ENCODE results near the gene PHOSPHO2. TPM values are rescaled to one million over a fixed set of nuclear protein-coding genes. Genes with fewer than 3 reads are reported as not detected.
A peak's percentile ranks its signal among the peaks of the same experiment; 100 is the strongest.
"Not testable (repeated sequence)": the region's sequence is repeated elsewhere in the genome, so short reads cannot be mapped to it uniquely, and the experiment has no call there.

Gene PHOSPHO2
- total RNA-seq, 1 donor from 2014 or later, result 3.3 TPM

DNA sequence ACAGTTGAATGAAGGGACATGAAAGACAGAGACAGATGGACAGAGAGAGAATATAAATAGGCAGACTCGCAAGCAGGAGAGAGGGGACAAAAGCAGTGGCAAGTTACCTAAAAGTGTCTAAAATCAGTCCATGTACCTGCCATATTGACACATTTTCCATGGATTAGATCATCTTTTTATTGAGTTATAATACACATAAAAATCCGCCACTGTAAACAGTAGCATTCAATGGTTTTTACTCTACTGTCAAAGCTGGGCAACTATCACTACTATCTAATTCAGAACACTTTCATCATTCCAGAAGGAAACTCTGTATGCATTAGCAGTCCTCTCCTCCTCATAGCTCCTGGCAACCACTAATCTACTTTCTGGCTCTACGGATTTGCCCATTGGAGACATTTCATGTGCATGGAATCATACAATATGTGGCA is 10.1 kb upstream of the PHOSPHO2 start:
- no peak for DNase-seq (ENCODE audit: low read depth)
- Histone ChIP-seq H3K4me3 (ENCODE audit: low read depth, low read length) (no peak overlapping the region), H3K36me3 (ENCODE audit: control insufficient read depth, insufficient read depth, low read length) (no peaks in the 10 kb centered on the region), H3K27me3 (ENCODE audit: control insufficient read depth, insufficient read depth, low read length) (no peaks in the 10 kb centered on the region)
- TF ChIP-seq, protein P1, sequence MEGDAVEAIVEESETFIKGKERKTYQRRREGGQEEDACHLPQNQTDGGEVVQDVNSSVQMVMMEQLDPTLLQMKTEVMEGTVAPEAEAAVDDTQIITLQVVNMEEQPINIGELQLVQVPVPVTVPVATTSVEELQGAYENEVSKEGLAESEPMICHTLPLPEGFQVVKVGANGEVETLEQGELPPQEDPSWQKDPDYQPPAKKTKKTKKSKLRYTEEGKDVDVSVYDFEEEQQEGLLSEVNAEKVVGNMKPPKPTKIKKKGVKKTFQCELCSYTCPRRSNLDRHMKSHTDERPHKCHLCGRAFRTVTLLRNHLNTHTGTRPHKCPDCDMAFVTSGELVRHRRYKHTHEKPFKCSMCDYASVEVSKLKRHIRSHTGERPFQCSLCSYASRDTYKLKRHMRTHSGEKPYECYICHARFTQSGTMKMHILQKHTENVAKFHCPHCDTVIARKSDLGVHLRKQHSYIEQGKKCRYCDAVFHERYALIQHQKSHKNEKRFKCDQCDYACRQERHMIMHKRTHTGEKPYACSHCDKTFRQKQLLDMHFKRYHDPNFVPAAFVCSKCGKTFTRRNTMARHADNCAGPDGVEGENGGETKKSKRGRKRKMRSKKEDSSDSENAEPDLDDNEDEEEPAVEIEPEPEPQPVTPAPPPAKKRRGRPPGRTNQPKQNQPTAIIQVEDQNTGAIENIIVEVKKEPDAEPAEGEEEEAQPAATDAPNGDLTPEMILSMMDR (IDR thresholded peaks at IDR 0.05; ENCODE audit: insufficient read depth, low read length, poor library complexity, severe bottlenecking), result no peak

DNA sequence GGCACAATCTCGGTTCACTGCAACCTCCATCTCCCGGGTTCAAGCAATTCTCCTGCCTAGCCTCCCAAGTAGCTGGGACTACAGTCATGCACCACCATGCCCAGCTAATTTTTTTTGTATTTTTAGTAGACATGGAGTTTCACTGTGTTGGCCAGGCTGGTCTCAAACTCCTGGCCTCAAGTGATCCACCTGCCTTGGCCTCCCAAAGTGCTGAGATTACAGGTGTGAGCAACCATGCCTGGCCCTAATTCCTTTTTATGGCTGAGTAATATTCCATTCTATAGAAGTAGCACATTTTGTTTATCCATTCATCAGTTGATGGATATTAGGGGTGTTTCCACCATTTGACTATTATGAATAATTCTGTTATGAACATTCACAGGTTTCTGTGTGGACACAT is 9.6 kb upstream of the PHOSPHO2 start:
- not testable (repeated sequence) for DNase-seq (ENCODE audit: low read depth); H3K36me3 ChIP-seq (ENCODE audit: control insufficient read depth, insufficient read depth, low read length); H3K4me3 ChIP-seq (ENCODE audit: low read depth, low read length); H3K27me3 ChIP-seq (ENCODE audit: control insufficient read depth, insufficient read depth, low read length)

DNA sequence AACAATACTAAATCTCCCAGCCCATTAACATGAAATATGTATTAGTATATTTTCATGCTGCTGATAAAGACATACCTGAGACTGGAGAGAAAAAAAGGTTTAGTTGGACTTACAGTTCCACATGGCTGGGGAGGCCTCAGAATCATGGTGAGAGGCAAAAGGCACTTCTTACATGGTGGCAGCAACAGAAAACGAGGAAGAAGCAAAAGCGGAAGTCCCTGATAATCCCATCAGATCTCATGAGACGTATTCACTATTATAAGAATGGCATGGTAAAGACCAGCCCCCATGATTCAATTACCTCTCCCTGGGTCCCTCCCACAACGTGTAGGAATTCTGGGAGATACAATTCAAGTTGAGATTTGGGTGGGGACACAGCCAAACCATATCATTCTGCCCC is 7.4 kb upstream of the PHOSPHO2 start:
- H3K27me3 ChIP-seq (ENCODE audit: control insufficient read depth, insufficient read depth, low read length); H3K4me3 ChIP-seq (ENCODE audit: low read depth, low read length); H3K36me3 ChIP-seq (ENCODE audit: control insufficient read depth, insufficient read depth, low read length); DNase-seq (ENCODE audit: low read depth): not testable (repeated sequence)

DNA sequence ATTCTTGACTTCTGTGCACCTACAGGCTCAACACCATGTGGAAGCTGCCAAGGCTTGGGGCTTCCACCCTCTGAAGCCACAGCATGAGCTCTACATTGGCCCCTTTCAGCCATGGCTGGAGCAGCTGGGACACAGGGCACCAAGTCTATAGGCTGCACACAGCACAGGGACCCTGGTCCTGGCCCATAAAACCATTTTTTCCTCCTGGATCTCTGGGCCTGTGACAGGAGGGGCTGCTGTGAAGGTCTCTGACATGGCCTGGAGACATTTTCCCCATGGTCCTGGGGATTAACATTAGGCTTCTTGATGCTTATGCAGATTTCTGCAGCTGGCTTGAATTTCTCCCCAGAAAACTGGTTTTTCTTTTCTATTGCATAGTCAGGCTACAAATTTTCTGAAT is 6.3 kb upstream of the PHOSPHO2 start:
- not testable (repeated sequence) for DNase-seq (ENCODE audit: low read depth)

DNA sequence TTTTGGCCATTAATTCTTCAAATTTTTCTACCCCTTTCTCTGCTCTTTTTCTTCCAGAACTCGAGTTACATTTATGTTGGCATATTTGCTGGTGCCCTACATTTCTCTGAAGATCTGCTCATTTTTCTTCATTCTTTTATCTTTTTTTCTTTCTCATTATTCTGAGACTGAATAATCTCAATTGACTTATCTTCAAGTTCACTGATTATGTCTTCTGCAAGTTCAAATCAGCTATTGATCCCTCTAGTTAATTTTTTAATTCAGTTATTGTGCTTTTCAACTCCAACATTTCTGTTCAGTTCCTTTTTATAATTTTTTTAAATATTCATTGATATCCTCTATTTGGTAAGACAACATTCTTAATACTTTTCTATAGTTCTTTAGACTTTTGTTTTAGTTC is 3.3 kb upstream of the PHOSPHO2 start:
- Histone ChIP-seq H3K36me3 (ENCODE audit: control insufficient read depth, insufficient read depth, low read length) (no peaks in the 10 kb centered on the region), H3K4me3 (ENCODE audit: low read depth, low read length) (no peak overlapping the region), H3K27me3 (ENCODE audit: control insufficient read depth, insufficient read depth, low read length) (no peaks in the 10 kb centered on the region)
- no peak for DNase-seq (ENCODE audit: low read depth)
- TF ChIP-seq, protein P1 (IDR thresholded peaks at IDR 0.05; ENCODE audit: insufficient read depth, low read length, poor library complexity, severe bottlenecking), result no peak

More for the DNA sequence above, 6.3 kb upstream of the PHOSPHO2 start:
- H3K27me3 ChIP-seq (ENCODE audit: control insufficient read depth, insufficient read depth, low read length); H3K4me3 ChIP-seq (ENCODE audit: low read depth, low read length); H3K36me3 ChIP-seq (ENCODE audit: control insufficient read depth, insufficient read depth, low read length): not testable (repeated sequence)

DNA sequence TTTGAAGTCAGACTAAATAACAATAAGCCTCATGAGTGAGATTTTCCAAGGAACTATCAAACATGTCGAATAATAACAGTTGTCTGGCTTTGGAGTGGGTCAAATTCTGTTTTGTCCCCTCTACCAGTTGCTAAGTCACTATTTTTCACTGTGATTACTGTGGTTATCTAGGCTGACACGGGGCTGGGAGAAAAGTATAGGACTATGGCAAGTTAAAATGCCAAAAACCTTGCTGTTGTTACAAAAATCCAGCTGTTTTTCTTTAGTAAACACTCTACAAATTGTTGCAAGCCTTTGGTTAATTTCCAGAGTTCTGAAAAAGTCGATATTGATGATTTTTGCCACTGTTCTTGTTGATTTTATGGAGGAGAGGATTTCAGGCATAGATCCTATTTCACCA is 1.6 kb upstream of the PHOSPHO2 start:
- TF ChIP-seq, protein P1 (IDR thresholded peaks at IDR 0.05; ENCODE audit: insufficient read depth, low read length, poor library complexity, severe bottlenecking), result no peak
- H3K36me3 ChIP-seq (ENCODE audit: control insufficient read depth, insufficient read depth, low read length), result no peaks in the 10 kb centered on the region
- H3K4me3 ChIP-seq (ENCODE audit: low read depth, low read length), result no peak overlapping the region

DNA sequence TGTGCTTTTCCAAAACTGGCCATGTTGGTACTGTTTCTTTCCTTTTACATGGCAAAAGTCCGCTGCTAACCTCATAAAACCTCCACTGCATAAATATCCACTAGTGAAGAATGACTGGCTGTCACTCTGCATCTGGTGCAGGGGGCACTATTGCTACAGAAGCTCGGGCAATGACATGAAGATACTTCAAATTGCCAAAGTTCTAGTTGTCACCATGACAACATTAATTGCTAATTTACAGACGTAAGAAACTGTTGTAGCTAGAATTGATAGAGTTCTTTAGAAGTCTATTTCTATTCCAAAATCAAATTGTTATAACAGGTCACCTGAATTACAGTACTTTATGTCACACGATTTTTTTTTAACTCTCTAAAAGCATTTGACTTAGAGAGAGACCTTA is 909 bp upstream of the PHOSPHO2 start:
- Histone ChIP-seq H3K27me3 (ENCODE audit: control insufficient read depth, insufficient read depth, low read length) (no peaks in the 10 kb centered on the region), H3K36me3 (ENCODE audit: control insufficient read depth, insufficient read depth, low read length) (no peaks in the 10 kb centered on the region), H3K4me3 (ENCODE audit: low read depth, low read length) (no peak overlapping the region)
- TF ChIP-seq, protein P1 (IDR thresholded peaks at IDR 0.05; ENCODE audit: insufficient read depth, low read length, poor library complexity, severe bottlenecking), result peak; percentile 33
- DNase-seq (ENCODE audit: low read depth), result no peak

More for the DNA sequence above, 1.6 kb upstream of the PHOSPHO2 start:
- no peaks in the 10 kb centered on the region for H3K27me3 ChIP-seq (ENCODE audit: control insufficient read depth, insufficient read depth, low read length)
- DNase-seq (ENCODE audit: low read depth), result no peak

All from kidney epithelial cell (primary cell).